Spleen (tissue), 11 donors: ENCODE measurements around the gene TMEM218. TPM values are rescaled to one million over a fixed set of nuclear protein-coding genes. Genes with fewer than 3 reads are reported as not detected.

Source experiments
- DNase-seq: peaks from one replicate; pipeline ENCODE4 v3.0.0-alpha.2; 2020
- H3K27ac ChIP-seq, 8 donors: fragments of 200-600 bp; sonication (generic) in 7 of 8; 1 replicate in 4 of 8; 2 replicates in 4 of 8; pipeline versions ENCODE4 v1.5.0 to v1.8.0; 2016 to 2021; ENCODE audit warnings: inconsistent platforms in 4 of 8, mild to moderate bottlenecking in 4 of 8, moderate library complexity in 1 of 8
- H3K27me3 ChIP-seq, 7 donors: fragments of 200-600 bp; sonication (generic) in 6 of 7; replicated peaks in 1 of 7; 1 replicate in 4 of 7; 2 replicates in 3 of 7; pipeline versions ENCODE4 v1.5.0 to v1.8.0; 2016 to 2021; ENCODE audit warnings: inconsistent platforms in 3 of 7, mild to moderate bottlenecking in 1 of 7
- H3K36me3 ChIP-seq, 6 donors: fragments of 200-600 bp; sonication (generic) in 5 of 6; 1 replicate in 4 of 6; 2 replicates in 2 of 6; pipeline versions ENCODE4 v1.5.0 to v1.8.0; 2016 to 2021; ENCODE audit warnings: inconsistent platforms in 2 of 6
- H3K4me1 ChIP-seq, 6 donors: fragments of 200-600 bp; sonication (generic) in 5 of 6; 1 replicate in 3 of 6; 2 replicates in 3 of 6; pipeline versions ENCODE4 v1.5.0 to v1.8.0; 2016 to 2021; ENCODE audit warnings: inconsistent platforms in 3 of 6
- H3K4me3 ChIP-seq, 8 donors: fragments of 200-600 bp; sonication (generic) in 7 of 8; 1 replicate in 4 of 8; 2 replicates in 4 of 8; pipeline versions ENCODE4 v1.5.0 to v1.8.0; 2016 to 2021; ENCODE audit warnings: inconsistent platforms in 4 of 8, mild to moderate bottlenecking in 4 of 8, moderate library complexity in 2 of 8
- H3K9me3 ChIP-seq, 8 donors: fragments of 200-600 bp; sonication (generic) in 7 of 8; 1 replicate in 4 of 8; 2 replicates in 4 of 8; pipeline versions ENCODE4 v1.5.0 to v1.8.0; 2016 to 2021; ENCODE audit warnings: inconsistent platforms in 4 of 8
- POLR2A ChIP-seq, 3 donors: fragments of 450-650 bp; IDR thresholded peaks; one replicate each; pipeline ENCODE4 v1.5.1; 2017; ENCODE audit warnings: antibody characterized with exemption in 3 of 3, mild to moderate bottlenecking in 1 of 3
- POLR2AphosphoS5 ChIP-seq, 3 donors: sonication (generic); formaldehyde crosslinking; IDR thresholded peaks; one replicate each; pipeline ENCODE4 v1.5.1; 2017; ENCODE audit warnings: antibody characterized with exemption in 3 of 3
- WGBS, 5 donors: extraction: QIAGEN DNeasy Blood & Tissue Kit in 3 of 5; methylation state at CpG; one replicate each; pipeline versions ENCODE4 v1.1.5 to v1.1.7; 2013 to 2018; 5-methylcytosine and 5-hydroxymethylcytosine counted together
- intact Hi-C: fragments of 100-400 bp; cut with DNase I; formaldehyde crosslinking; loops from one replicate; pipeline ENCODE4 v1.15.0; 2023; ENCODE audit warnings: low total_unique reads
- polyA plus RNA-seq, 3 donors: library from polyadenylated mRNA; stranded (reverse); fragments of 200-250 nt; gene quantifications; one replicate each; pipeline ENCODE4 v1.2.1, GENCODE V29; 2013
- total RNA-seq, 7 donors: library from RNA; depleted of rRNA in 3 of 7; stranded (reverse); fragments of >200 nt in 3 of 7; fragmentation: NEBNext Ultra II Directional in 4 of 7; extraction: Animal tissue kit (Norgen Biotek cat#: 25700) in 4 of 7; gene quantifications; one replicate each; pipeline versions ENCODE4 v1.1.0 to v1.2.1, GENCODE V29; 2016 to 2021
- TF ChIP-seq, protein P1 (sequence below), 11 experiments: fragments of 200-600 bp in 7 of 11; fragments of 450-650 bp in 4 of 11; sonication (generic) in 4 of 11; IDR thresholded peaks in 8 of 11; conservative IDR thresholded peaks in 3 of 11; 1 replicate in 7 of 11; 2 replicates in 4 of 11; pipeline versions ENCODE4 v1.4.0 to v1.8.0; 2016 to 2021; ENCODE audit warnings: antibody characterized with exemption in 11 of 11, inconsistent platforms in 4 of 11, mild to moderate bottlenecking in 1 of 11
- donor health status: healthy with polysubstance abuse.
- donor health status: DM: no; HTN: no; CAD: no; lungs with moderate emphysema.
- donor health status: DM: no; HTN: no; CAD: no.
- donor health status: Bipolar disorder and iron deficiency.
- donor health status: healthy.
- donor health status: DM: no; HTN: no; CAD: no.
- donor health status: DM: yes; HTN: yes; CAD: no.

Gene TMEM218
- total and polyA plus RNA-seq, 10 donors = 12.0 to 34.7 (median 20.7) TPM

DNA sequence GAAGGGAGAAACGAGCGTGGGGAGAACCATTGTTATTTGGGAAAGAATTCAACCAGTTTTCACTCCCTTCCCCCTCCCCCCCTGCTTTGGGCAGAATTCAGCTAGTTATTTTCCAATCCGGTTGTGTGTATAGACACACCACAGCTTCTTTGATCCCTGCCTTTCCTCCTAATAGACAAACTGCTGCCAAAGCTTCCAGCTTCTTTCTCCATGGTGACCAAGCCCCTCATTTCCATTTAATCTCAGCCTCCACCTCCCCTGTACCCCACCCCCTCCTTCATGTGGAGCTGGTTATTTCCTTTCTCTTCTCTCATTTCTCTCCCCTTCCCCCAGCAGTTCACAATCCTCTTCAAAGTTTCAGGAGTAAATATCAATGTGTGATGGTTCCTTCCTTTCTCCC, 28.4 kb upstream of the TMEM218 start:
- WGBS, 5 donors = 64 to 77% (median 71%) methylated on average over 3 of the region's 3 CpGs
- Histone ChIP-seq H3K27ac (no peak overlapping the region), H3K9me3 (no peaks in the 10 kb centered on the region), H3K4me1 (peaks cover 4 to 16% (median 7%) of the 10 kb centered on the region in 6 donors), H3K4me3 (no peak overlapping the region), H3K36me3 (no peaks in the 10 kb centered on the region), H3K27me3 (peaks cover 0 to 58% (median 7%) of the 10 kb centered on the region in 7 donors)
- no peak for DNase-seq
- TF ChIP-seq POLR2A (IDR thresholded peaks at IDR 0.05) (no peak), POLR2AphosphoS5 (IDR thresholded peaks at IDR 0.05) (no peak)
- TF ChIP-seq, protein P1, sequence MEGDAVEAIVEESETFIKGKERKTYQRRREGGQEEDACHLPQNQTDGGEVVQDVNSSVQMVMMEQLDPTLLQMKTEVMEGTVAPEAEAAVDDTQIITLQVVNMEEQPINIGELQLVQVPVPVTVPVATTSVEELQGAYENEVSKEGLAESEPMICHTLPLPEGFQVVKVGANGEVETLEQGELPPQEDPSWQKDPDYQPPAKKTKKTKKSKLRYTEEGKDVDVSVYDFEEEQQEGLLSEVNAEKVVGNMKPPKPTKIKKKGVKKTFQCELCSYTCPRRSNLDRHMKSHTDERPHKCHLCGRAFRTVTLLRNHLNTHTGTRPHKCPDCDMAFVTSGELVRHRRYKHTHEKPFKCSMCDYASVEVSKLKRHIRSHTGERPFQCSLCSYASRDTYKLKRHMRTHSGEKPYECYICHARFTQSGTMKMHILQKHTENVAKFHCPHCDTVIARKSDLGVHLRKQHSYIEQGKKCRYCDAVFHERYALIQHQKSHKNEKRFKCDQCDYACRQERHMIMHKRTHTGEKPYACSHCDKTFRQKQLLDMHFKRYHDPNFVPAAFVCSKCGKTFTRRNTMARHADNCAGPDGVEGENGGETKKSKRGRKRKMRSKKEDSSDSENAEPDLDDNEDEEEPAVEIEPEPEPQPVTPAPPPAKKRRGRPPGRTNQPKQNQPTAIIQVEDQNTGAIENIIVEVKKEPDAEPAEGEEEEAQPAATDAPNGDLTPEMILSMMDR (IDR thresholded peaks at IDR 0.05 in 8 of 11, conservative IDR thresholded peaks at IDR 0.05 in 3 of 11) = no peak
- intact Hi-C loops = loop anchor here (5.0 to 10.0 kb wide), 2 partner anchors 45 to 167 kb away; no protein-coding TSS in a partner anchor

- Histone ChIP-seq H3K27ac (no peak overlapping the region), H3K4me1 (peaks cover 4 to 16% (median 7%) of the 10 kb centered on the region in 6 donors), H3K36me3 (no peaks in the 10 kb centered on the region), H3K9me3 (no peaks in the 10 kb centered on the region), H3K27me3 (peaks cover 0 to 53% (median 7%) of the 10 kb centered on the region in 7 donors), H3K4me3 (no peak overlapping the region)
- WGBS, 5 donors = 72 to 94% (median 82%) methylated on average over 8 of the region's 8 CpGs
- no peak for TF ChIP-seq POLR2A (IDR thresholded peaks at IDR 0.05)
- TF ChIP-seq, protein P1 (IDR thresholded peaks at IDR 0.05 in 8 of 11, conservative IDR thresholded peaks at IDR 0.05 in 3 of 11) = no peak
- no peak for TF ChIP-seq POLR2AphosphoS5 (IDR thresholded peaks at IDR 0.05)
- intact Hi-C loops = no loop called here
- no peak for DNase-seq
Observed at GRCh38 chr11:125138966-125139365, 27.5 kb upstream of the TMEM218 start.

- Histone ChIP-seq H3K27me3 (peaks cover 0 to 28% (median 3%) of the 10 kb centered on the region in 7 donors), H3K4me3 (no peak overlapping the region), H3K4me1 (peaks cover 0 to 8% (median 0%) of the 10 kb centered on the region in 6 donors), H3K27ac (no peak overlapping the region), H3K9me3 (no peaks in the 10 kb centered on the region), H3K36me3 (no peaks in the 10 kb centered on the region)
- intact Hi-C loops = no loop called here
- TF ChIP-seq POLR2AphosphoS5 (IDR thresholded peaks at IDR 0.05) (no peak), POLR2A (IDR thresholded peaks at IDR 0.05) (no peak)
- TF ChIP-seq, protein P1 (IDR thresholded peaks at IDR 0.05 in 8 of 11, conservative IDR thresholded peaks at IDR 0.05 in 3 of 11) = no peak
- no peak for DNase-seq
Observed at GRCh38 chr11:125136001-125136400, 24.6 kb upstream of the TMEM218 start.

DNA sequence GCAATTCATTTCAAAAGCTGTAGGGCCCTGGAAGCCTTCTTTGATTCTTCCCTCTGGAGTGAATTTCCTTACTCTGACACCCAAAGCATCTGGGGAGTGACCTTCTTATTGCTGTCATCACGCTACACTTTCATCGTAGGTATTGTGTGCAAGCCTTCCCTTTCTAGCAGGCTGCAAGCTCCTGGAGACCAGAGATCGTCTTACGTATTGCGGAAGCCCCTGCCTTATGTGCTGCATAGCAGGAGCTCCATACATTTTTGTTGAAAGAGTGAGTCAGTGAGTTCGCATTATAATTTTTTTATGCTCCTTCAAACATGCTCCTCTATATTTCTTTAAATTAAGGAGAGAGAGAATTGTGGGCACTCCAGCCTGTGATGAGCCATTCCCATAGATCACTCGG, 21.2 kb upstream of the TMEM218 start:
- TF ChIP-seq POLR2AphosphoS5 (IDR thresholded peaks at IDR 0.05) (no peak), POLR2A (IDR thresholded peaks at IDR 0.05) (no peak)
- TF ChIP-seq, protein P1 (IDR thresholded peaks at IDR 0.05 in 8 of 11, conservative IDR thresholded peaks at IDR 0.05 in 3 of 11) = no peak
- H3K27ac ChIP-seq = no peak overlapping the region
- H3K36me3 ChIP-seq = no peaks in the 10 kb centered on the region
- DNase-seq = no peak
- 85 to 92% (median 90%) methylated on average over 7 of the region's 7 CpGs for WGBS, 5 donors
- peaks cover 0 to 24% (median 3%) of the 10 kb centered on the region in 7 donors for H3K27me3 ChIP-seq
- no peaks in the 10 kb centered on the region for H3K4me1 ChIP-seq
- no peak overlapping the region for H3K4me3 ChIP-seq
- intact Hi-C loops = no loop called here
- H3K9me3 ChIP-seq = no peaks in the 10 kb centered on the region
